Keratinocyte (primary cell): ENCODE data around the gene UBE2D2.

Source experiments
- EZH2 ChIP-seq: IDR thresholded peaks from one replicate; pipeline ENCODE4 v1.6.1; 2012; ENCODE audit warnings: inconsistent platforms, mild to moderate bottlenecking, low read length, moderate library complexity
- TF ChIP-seq, protein P1 (sequence below), 3 experiments: IDR thresholded peaks in 1 of 3; conservative IDR thresholded peaks in 1 of 3; optimal IDR thresholded peaks in 1 of 3; 2 replicates in 2 of 3; 3 replicates in 1 of 3; pipeline versions ENCODE3 to v1.5.1; 2011; ENCODE audit warnings: low read length in 3 of 3, mild to moderate bottlenecking in 3 of 3, moderate library complexity in 2 of 3, control low read depth in 1 of 3, inconsistent platforms in 1 of 3; ENCODE audit not compliant: insufficient read depth in 2 of 3; ENCODE audit errors: extremely low read depth in 1 of 3

- TF ChIP-seq, protein P1, sequence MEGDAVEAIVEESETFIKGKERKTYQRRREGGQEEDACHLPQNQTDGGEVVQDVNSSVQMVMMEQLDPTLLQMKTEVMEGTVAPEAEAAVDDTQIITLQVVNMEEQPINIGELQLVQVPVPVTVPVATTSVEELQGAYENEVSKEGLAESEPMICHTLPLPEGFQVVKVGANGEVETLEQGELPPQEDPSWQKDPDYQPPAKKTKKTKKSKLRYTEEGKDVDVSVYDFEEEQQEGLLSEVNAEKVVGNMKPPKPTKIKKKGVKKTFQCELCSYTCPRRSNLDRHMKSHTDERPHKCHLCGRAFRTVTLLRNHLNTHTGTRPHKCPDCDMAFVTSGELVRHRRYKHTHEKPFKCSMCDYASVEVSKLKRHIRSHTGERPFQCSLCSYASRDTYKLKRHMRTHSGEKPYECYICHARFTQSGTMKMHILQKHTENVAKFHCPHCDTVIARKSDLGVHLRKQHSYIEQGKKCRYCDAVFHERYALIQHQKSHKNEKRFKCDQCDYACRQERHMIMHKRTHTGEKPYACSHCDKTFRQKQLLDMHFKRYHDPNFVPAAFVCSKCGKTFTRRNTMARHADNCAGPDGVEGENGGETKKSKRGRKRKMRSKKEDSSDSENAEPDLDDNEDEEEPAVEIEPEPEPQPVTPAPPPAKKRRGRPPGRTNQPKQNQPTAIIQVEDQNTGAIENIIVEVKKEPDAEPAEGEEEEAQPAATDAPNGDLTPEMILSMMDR (optimal IDR thresholded peaks at IDR 0.05 in 1 of 3, IDR thresholded peaks at IDR 0.05 in 1 of 3, conservative IDR thresholded peaks at IDR 0.05 in 1 of 3; ENCODE audit: extremely low read depth in 1 of 3, insufficient read depth in 2 of 3, low read length in 3 of 3): peak in 1 of 3 experiments; percentile 1
- TF ChIP-seq EZH2: no peak
Observed at GRCh38 chr5:139561655-139562451, 714 bp downstream of the UBE2D2 start.
